Endodermal cell (in vitro differentiated cells): Measurements from ENCODE around the gene BPHL. TPM values are rescaled to one million over a fixed set of nuclear protein-coding genes. Genes with fewer than 3 reads are reported as not detected.
"Not testable (repeated sequence)": the region's sequence is repeated elsewhere in the genome, so short reads cannot be mapped to it uniquely, and the experiment has no call there.

Source experiments
- DNase-seq: peaks from one replicate; pipeline ENCODE4 v3.0.0-alpha.2; 2017
- H3K27ac ChIP-seq: 2 replicates; pipeline ENCODE4 v1.5.1; 2013; ENCODE audit warnings: mild to moderate bottlenecking, low read depth, low read length, moderate library complexity
- H3K27me3 ChIP-seq: 2 replicates; pipeline ENCODE4 v1.6.1; 2013; ENCODE audit warnings: mild to moderate bottlenecking, low read length, moderate library complexity; ENCODE audit not compliant: insufficient read depth, control insufficient read depth, poor library complexity, severe bottlenecking
- H3K36me3 ChIP-seq: 2 replicates; pipeline ENCODE4 v1.7.0; 2013; ENCODE audit warnings: mild to moderate bottlenecking, low read length, moderate library complexity; ENCODE audit not compliant: control insufficient read depth, insufficient read depth
- H3K4me1 ChIP-seq: one replicate; pipeline ENCODE4 v1.7.0; 2013; ENCODE audit warnings: low read length; ENCODE audit not compliant: control insufficient read depth, insufficient read depth
- H3K4me3 ChIP-seq: 2 replicates; pipeline ENCODE4 v1.5.1; 2013; ENCODE audit warnings: mild to moderate bottlenecking, low read length, moderate library complexity
- H3K9ac ChIP-seq: 2 replicates; pipeline ENCODE4 v1.6.1; 2013; ENCODE audit warnings: mild to moderate bottlenecking, low read length, moderate library complexity; ENCODE audit not compliant: poor library complexity, severe bottlenecking; ENCODE audit errors: extremely low read depth
- H3K9me3 ChIP-seq: 2 replicates; pipeline ENCODE4 v1.6.1; 2013; ENCODE audit warnings: mild to moderate bottlenecking, low read length, moderate library complexity; ENCODE audit not compliant: control insufficient read depth
- H3K27ac Mint-ChIP-seq: 2 replicates; pipeline ENCODE4 v1.8.0; 2020; ENCODE audit warnings: mixed read lengths
- H3K27me3 Mint-ChIP-seq: 2 replicates; pipeline ENCODE4 v1.8.0; 2021; ENCODE audit warnings: mild to moderate bottlenecking, mixed read lengths; ENCODE audit not compliant: insufficient read depth
- H3K36me3 Mint-ChIP-seq: 2 replicates; pipeline ENCODE4 v1.8.0; 2020; ENCODE audit warnings: low read depth, mixed read lengths
- H3K4me1 Mint-ChIP-seq: 2 replicates; pipeline ENCODE4 v1.8.0; 2020; ENCODE audit warnings: mixed read lengths
- H3K4me3 Mint-ChIP-seq: 2 replicates; pipeline ENCODE4 v1.8.0; 2020; ENCODE audit warnings: mild to moderate bottlenecking, moderate library complexity, mixed read lengths
- H3K9me3 Mint-ChIP-seq: 2 replicates; pipeline ENCODE4 v1.8.0; 2020; ENCODE audit warnings: mild to moderate bottlenecking, mixed read lengths
- CTCF ChIP-seq: fragments of 200-600 bp; sonication (generic); conservative IDR thresholded peaks from 2 replicates; pipeline ENCODE4 v1.5.0; 2021; ENCODE audit warnings: antibody characterized with exemption, mild to moderate bottlenecking
- WGBS, 2 experiments: methylation state at CpG; one replicate each; pipeline versions ENCODE4 v1.1.5 to v1.1.7; 2013; ENCODE audit warnings: missing lambda C conversion rate in 2 of 2, mixed read lengths in 1 of 2; ENCODE audit not compliant: insufficient coverage in 1 of 2, insufficient read length in 1 of 2; 5-methylcytosine and 5-hydroxymethylcytosine counted together
- total RNA-seq, 2 donors: library from RNA; stranded (reverse); fragmentation: NEBNext Ultra II Directional in 1 of 2; extraction: Animal tissue kit (Norgen Biotek cat#: 25700) in 1 of 2; gene quantifications; 2 replicates in 1 of 2; 3 replicates in 1 of 2; pipeline ENCODE4 v1.2.1, GENCODE V29; 2021

The BPHL gene
- total RNA-seq, 2 donors from 2014 or later: 42.8 to 42.9 TPM

GRCh38 chr6:3176562-3177355 lies 58.2 kb downstream of the BPHL start:
- H3K27me3 Mint-ChIP-seq: no peaks in the 10 kb centered on the region
- Histone ChIP-seq H3K4me1 (peaks cover 3% of the 10 kb centered on the region), H3K4me3 (no peak overlapping the region), H3K9ac (no peak overlapping the region), H3K27me3 (no peaks in the 10 kb centered on the region), H3K9me3 (peaks cover 8% of the 10 kb centered on the region), H3K36me3 (no peaks in the 10 kb centered on the region), H3K27ac (no peak overlapping the region)
- H3K4me1 Mint-ChIP-seq: peaks cover 29% of the 10 kb centered on the region
- TF ChIP-seq CTCF: no peak
- H3K27ac Mint-ChIP-seq: no peak overlapping the region
- peaks cover 3% of the 10 kb centered on the region for H3K36me3 Mint-ChIP-seq
- peak; percentile 57 for DNase-seq
- no peak overlapping the region for H3K4me3 Mint-ChIP-seq
- H3K9me3 Mint-ChIP-seq: peaks cover 14% of the 10 kb centered on the region
- WGBS, 2 experiments: 91 to 94% methylated on average over 13 to 21 of the region's 22 CpGs

- H3K9me3 Mint-ChIP-seq, H3K4me3 ChIP-seq, H3K9me3 ChIP-seq, H3K27ac Mint-ChIP-seq, H3K4me3 Mint-ChIP-seq, H3K27me3 Mint-ChIP-seq, DNase-seq, H3K27ac ChIP-seq, H3K36me3 Mint-ChIP-seq, H3K4me1 ChIP-seq, H3K36me3 ChIP-seq, H3K27me3 ChIP-seq, H3K9ac ChIP-seq: not testable (repeated sequence)
- 95 to 100% methylated on average over 2 to 8 of the region's 8 CpGs for WGBS, 2 experiments
- H3K4me1 Mint-ChIP-seq: peaks cover 26% of the 10 kb centered on the region
These were observed 60.2 kb downstream of the BPHL start for GRCh38 chr6:3178666-3179065.

- not testable (repeated sequence) for H3K27me3 Mint-ChIP-seq, H3K9me3 Mint-ChIP-seq, H3K27ac Mint-ChIP-seq, H3K36me3 Mint-ChIP-seq, DNase-seq, H3K9ac ChIP-seq, H3K4me1 ChIP-seq, H3K27me3 ChIP-seq, H3K9me3 ChIP-seq, H3K36me3 ChIP-seq, H3K27ac ChIP-seq
- Mint-ChIP-seq H3K4me3 (peak overlapping the region; percentile 57), H3K4me1 (peaks cover 27% of the 10 kb centered on the region)
- H3K4me3 ChIP-seq: peak overlapping the region; percentile 60
- WGBS, 2 experiments: 78% methylated on average over 6 of the region's 8 CpGs; no CpG with 5 or more reads in 1 of the 2 experiments
These were observed 61.4 kb downstream of the BPHL start for GRCh38 chr6:3179945-3180344.

DNA sequence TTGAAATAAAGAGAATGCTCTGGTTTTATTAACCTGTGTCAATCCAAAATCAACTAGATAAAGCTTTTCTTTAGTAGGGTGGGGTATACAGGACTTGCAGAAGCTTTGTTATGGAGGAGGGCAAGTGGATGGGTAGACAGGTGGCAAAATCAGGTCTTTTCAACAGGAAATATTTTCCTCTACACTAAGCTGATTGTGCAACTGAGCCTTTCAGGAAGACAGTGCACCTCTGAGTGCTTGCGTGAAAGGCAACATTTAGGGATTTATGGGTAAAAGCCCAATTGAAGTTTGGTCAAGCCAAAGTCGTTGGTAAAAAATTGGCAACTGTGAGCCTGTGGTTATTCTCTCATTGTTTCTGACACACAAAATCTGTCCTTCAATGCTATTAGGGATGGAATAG lies 62.6 kb downstream of the BPHL start:
- Histone ChIP-seq H3K27me3 (no peaks in the 10 kb centered on the region), H3K4me3 (no peak overlapping the region), H3K9me3 (peaks cover 8% of the 10 kb centered on the region), H3K36me3 (no peaks in the 10 kb centered on the region), H3K9ac (no peak overlapping the region), H3K27ac (no peak overlapping the region), H3K4me1 (peaks cover 8% of the 10 kb centered on the region)
- Mint-ChIP-seq H3K9me3 (peaks cover 9% of the 10 kb centered on the region), H3K27me3 (no peaks in the 10 kb centered on the region), H3K36me3 (no peaks in the 10 kb centered on the region), H3K4me3 (no peak overlapping the region), H3K4me1 (peaks cover 15% of the 10 kb centered on the region), H3K27ac (no peak overlapping the region)
- 86 to 100% methylated on average over 2 of the region's 2 CpGs for WGBS, 2 experiments
- no peak for DNase-seq
- no peak for TF ChIP-seq CTCF
